G401.6 (cell line): Measurements from ENCODE around the gene CLIC4.

Experiments
- FAIRE-seq: peaks from 2 replicates; lab custom pipeline; 2012; peaks lifted over from hg19 to GRCh38; lab: Jason Lieb, UNC

The CLIC4 gene

GRCh38 chr1:24861821-24862727 lies 116.8 kb downstream of the CLIC4 start:
- FAIRE-seq: no peak

GRCh38 chr1:24862775-24863483 lies 117.7 kb downstream of the CLIC4 start:
- no peak for FAIRE-seq

DNA sequence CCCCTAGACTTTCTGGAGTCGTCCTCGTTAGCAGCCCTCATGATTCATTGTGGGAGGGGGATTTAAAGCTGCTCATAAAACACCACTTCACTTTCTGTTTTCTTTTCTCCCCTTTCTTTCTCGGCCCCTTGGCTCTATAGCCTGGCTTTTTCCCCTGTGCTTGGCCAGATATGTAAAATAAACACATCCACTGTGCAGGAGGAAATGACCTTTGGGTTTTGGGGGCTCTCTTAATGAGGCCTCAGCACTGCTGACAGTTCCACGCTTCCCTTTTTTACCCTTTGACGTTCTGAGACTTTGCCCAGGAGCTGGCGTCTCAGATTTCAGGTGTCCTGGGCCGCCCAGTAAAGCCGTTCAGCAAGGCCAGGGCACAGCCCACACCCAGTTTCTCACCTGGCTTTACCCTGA lies 119.1 kb downstream of the CLIC4 start:
- no peak for FAIRE-seq

GRCh38 chr1:24865168-24865567 lies 119.9 kb downstream of the CLIC4 start:
- no peak for FAIRE-seq

DNA sequence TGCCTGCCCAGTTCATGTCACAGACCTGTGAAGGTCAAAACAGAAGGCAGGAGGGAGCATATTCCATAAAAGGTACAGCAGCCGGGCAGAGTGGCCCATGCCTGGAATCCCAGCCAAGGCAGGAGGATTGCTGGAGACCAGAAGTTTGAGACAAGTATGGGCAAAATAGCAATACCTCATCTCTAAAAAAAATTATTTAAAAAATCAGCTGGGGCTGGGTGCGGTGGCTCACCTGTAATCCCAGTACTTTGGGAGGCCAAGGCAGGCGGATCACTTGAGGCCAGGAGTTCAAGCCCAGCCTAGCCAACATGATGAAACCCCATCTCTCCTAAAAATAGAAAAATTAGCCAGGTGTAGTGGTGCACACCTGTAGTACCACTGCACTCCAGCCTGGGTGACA lies 120.3 kb downstream of the CLIC4 start:
- no peak for FAIRE-seq

GRCh38 chr1:24866211-24867083 lies 121.2 kb downstream of the CLIC4 start:
- no peak for FAIRE-seq

DNA sequence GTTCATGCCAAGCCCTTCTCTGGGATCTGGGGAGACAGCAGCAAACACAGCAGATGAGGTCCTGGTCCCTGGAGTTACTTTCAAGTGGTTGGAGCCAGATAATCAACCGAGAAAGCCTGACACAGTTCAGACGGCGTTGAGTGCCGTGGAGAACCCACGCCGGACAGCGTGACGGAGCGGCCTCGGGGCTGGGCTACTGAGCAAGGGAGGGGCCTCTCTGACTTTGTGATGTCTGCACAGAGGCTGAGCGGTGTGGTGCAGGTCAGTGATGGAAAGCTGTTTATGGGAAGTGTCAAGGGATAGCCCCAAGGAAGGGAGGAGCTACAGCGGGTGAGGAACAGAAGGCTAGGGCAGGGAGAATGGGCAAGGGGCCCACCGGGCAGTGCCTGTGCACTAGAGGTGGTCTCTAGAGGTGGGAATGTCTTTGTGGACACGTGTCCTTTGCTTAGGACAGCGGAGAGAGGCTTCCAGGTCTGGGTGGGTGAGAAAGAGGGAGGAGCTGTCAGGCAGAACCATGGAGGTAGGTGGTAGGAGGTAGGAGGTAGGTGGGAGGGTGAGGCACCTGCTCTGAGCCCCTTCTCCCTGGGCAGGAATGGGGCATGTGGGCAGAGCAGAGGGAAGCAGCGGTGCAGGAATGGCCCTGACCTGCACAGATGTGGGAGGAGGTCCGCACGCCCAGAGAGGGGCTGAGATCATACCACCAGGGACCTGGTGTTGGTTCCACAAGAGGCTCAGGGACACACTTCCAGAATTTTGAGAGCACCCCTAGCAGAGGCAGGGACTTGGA lies 122.0 kb downstream of the CLIC4 start:
- FAIRE-seq: no peak

GRCh38 chr1:24868016-24868875 lies 123.0 kb downstream of the CLIC4 start:
- FAIRE-seq: no peak

DNA sequence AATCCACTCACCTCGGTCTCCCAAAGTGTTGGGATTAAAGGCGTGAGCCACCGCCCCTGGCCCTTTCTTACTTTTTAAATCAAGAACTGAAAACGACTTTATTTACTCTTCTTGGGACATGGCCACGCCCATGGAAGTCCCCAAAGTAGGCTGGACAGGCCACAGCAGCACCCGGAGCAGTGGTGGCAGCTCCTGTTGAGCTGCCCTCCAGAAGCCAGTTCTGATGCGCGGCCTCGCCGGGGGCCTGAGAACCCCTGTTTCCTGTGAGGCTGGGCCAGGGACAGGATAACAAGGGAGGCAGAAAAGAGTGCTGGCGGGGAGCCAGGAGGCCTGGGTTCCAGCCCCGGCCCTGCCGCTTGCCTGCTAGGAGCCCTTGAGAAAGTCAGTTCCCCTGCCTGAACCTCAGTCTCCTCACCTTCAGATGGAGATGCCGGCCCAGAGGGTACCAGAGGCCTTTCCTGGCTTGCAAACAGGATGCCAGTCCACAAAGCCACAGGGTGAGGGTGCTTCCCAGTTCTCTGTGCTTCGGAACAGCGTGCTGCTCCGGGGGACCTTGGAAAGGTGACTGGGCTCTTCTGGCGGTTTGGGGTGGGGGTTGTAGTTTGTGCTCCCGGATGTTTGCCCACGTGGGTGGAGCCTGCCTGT lies 125.4 kb downstream of the CLIC4 start:
- FAIRE-seq: no peak

GRCh38 chr1:24871306-24871901 lies 126.2 kb downstream of the CLIC4 start:
- FAIRE-seq: no peak

DNA sequence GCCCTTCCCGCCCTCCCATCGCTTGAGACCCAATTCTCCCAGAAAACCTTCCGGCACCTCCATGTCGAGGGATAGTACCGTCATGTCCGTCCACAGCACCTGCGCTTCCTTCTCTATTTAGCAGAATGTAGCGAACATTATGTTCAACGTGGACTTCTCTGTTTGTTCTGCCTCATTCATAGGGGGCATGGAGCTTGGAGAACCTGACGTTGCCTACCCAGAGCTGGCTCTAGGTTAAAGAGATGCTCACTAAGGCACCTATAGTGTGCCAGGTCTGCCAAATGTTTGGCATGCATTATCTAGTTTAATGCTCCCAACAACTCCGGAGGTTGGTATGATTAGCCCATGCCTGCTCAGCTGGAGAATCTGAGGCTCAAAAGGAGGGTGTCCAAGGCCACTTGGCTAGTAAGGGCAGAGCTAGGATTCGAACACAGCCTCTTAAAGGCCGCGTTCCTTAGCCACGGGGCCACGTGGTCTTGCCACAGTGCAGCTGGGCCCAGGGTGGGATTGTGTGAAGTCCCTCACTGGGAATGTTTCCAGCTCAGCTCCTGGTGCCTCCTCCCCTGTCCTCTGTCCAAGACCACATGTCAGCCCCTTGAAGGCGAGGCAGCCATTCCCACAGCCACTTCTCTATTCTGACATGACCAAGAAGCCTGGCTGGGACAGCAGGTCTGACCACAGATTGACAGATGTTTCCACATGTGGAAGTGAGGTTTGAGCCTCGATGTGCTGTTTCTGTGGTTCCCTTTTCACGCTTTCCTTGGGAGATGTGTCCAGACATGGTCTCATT lies 127.0 kb downstream of the CLIC4 start:
- FAIRE-seq: no peak

DNA sequence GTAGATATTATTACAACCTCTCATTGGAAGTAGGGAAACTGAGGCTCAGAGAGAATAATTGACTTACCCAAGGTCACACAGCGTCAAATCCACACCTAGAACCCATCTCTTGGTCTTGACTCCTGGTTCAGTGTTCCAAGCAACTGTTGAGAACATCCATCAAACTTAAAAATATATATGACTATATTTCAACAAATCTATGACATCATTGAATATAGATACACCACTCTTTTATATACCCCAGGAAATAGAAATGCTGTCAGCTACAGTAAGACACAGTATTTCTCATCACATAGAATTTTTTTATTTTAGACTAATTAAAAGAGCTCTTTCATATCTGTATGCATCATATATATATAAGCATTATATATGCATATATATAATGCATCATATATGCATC lies 127.9 kb downstream of the CLIC4 start:
- FAIRE-seq: no peak

DNA sequence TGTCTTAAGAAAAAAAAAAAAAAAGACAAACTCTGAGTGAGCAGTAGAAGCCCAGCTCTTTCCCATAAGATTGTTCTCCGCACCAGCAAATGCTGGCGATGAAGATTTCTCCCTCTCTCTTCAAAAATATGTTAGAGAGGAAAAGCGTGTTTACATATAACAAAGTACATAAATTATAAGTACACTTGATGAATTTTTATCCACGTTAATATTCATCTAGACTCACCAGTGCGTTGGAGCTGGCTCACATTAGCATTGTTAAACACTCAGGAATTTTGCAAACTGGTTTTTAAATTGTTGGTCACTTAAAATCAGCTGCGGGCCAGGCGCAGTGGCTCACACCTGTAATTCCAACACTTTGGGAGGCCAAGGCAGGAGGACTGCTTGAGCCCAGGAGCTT lies 128.8 kb downstream of the CLIC4 start:
- FAIRE-seq: no peak

GRCh38 chr1:24874611-24875234 lies 129.5 kb downstream of the CLIC4 start:
- FAIRE-seq: no peak

DNA sequence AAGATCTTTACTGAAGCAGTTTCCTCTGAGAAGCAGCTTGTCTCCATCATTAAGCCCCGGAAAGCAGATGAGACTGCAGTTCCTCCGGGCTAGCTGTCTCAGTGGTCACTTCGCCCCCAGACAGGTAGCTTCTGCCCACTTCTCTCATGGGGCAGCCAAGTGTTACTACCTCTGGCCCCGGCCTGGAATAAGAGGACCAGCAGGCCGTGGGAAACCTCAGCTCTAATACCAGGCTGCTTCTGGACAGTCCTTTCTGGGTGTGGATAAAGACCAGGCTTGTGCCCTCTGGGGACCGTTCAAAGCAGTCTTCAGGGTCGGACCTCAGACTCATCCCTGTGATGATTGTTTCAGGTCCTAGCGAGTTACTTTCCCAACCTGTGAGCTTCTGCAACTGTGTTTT lies 130.0 kb downstream of the CLIC4 start:
- FAIRE-seq: no peak

DNA sequence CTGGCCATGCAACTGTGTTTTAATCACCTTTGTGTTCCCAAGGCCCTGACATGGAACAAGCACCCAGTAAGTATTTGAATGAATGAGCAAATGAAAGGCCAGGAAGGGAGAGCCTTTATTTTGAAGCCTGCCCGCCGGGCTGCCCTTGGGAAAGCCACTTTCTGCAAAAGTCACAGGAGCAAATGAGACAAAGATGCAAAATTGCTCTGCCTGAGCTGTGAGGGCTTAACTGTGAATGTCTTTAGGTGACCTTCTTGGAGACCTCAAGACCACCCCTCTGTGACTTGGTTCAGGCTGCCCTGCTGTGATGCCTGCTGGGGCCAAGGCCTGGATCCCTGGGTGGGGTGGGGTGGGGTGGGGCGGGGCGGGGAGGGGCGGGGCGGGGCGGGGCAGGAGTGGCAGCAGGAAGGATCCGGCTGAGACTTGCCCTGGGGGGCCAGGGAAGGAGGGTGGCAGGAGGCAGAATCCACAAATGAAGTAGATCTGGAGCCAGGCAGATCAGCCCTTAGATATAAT lies 130.8 kb downstream of the CLIC4 start:
- FAIRE-seq: no peak

DNA sequence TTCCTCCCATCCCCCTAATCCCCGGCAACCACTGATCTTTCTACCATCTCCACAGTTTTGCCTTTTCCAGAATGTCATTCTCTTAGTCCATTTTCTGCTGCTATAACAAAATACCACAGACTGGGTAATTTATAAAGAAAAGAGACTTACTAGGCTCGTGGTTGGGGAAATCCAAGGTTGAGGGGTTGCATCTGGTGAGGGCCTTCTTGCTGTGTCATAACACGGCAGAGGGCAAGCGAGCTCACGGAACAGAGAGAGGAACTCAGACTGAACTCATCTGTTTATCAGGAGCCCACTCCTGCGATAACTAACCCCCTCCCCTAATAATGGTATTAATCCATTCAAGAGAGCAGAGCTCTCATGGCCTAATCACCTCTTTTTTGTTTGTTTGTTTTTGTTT lies 132.8 kb downstream of the CLIC4 start:
- FAIRE-seq: no peak
